ENCODE results near the gene RHOF. TPM values are rescaled to one million over a fixed set of nuclear protein-coding genes. Genes with fewer than 3 reads are reported as not detected.
A peak's percentile ranks its signal among the peaks of the same experiment; 100 is the strongest.

RHOF gene
- total and polyA plus RNA-seq, 2 of the 13 experiments (the other 11 are each of a cell fraction or from before 2014, with no cell fraction given) = 14.6 to 32.2 TPM

GRCh38 chr12:121793838-121794533 lies 498 bp upstream of the RHOF start (continued):
- peak; percentile 94 for TF ChIP-seq ZNF687 (CRISPR knock-in tag; IDR thresholded peaks at IDR 0.05)
- TF ChIP-seq ZNF788 (CRISPR knock-in tag; IDR thresholded peaks at IDR 0.05; ENCODE audit: borderline replicate concordance) = peak; percentile 87
- peak; percentile 39; the same call in 1 of the 2 replicates for TF ChIP-seq HOMEZ (CRISPR knock-in tag; IDR thresholded peaks at IDR 0.05; ENCODE audit: low read depth)
- TF ChIP-seq TERF1 (CRISPR knock-in tag; IDR thresholded peaks at IDR 0.05) = peak; percentile 19; the same call in 1 of the 2 replicates
- TF ChIP-seq HMGXB3 (CRISPR knock-in tag; IDR thresholded peaks at IDR 0.05; ENCODE audit: borderline replicate concordance) = no peak
- TF ChIP-seq U2AF2 (IDR thresholded peaks at IDR 0.05; ENCODE audit: low read depth, low read length) = no peak
- TF ChIP-seq ZNF224 (CRISPR knock-in tag; IDR thresholded peaks at IDR 0.05) = no peak
- peak; percentile 94 for TF ChIP-seq ZNF142 (CRISPR knock-in tag; IDR thresholded peaks at IDR 0.05)
- TF ChIP-seq CHD2 (IDR thresholded peaks at IDR 0.05; ENCODE audit: low read depth, low read length) = no peak

All from HepG2 (cell line).